Gastroesophageal sphincter (tissue), 3 donors: ENCODE measurements around the gene EGFLAM.

Source experiments
- EP300 ChIP-seq: sonication (generic); formaldehyde crosslinking; IDR thresholded peaks from one replicate; pipeline ENCODE4 v1.6.1; 2017; ENCODE audit warnings: antibody characterized with exemption, mild to moderate bottlenecking
- POLR2A ChIP-seq, 2 donors: fragments of 450-650 bp; IDR thresholded peaks; one replicate each; pipeline ENCODE4 v1.6.1; 2017; ENCODE audit warnings: antibody characterized with exemption in 2 of 2, mild to moderate bottlenecking in 2 of 2, moderate library complexity in 1 of 2
- TF ChIP-seq, protein P1 (sequence below), 4 experiments: fragments of 200-600 bp in 2 of 4; fragments of 450-650 bp in 2 of 4; sonication (generic) in 1 of 4; IDR thresholded peaks; one replicate each; pipeline ENCODE4 v1.5.1; 2017 to 2019; ENCODE audit warnings: antibody characterized with exemption in 4 of 4, mild to moderate bottlenecking in 2 of 4, moderate library complexity in 2 of 4

DNA sequence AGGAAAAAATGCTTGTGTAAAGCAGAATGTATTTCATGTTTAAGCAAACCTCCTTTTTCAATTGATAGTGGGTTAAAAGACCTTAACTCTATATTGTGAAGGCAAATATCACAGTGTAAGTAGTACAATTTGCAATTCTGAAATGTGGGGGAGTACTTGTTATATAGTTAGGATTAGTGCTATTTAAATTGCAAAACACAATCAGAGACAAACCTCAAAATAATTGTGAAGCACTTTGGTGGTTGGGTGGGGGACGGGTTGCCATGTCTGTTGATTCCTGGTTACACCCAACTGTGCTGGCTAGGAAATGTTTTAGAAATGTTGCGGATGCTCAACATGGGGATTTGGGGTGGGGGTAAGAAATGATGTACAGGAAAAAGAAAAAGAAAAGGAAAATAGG is 37.4 kb downstream of the EGFLAM start:
- TF ChIP-seq EP300 (no peak), POLR2A (IDR thresholded peaks at IDR 0.05) (no peak)
- TF ChIP-seq, protein P1, sequence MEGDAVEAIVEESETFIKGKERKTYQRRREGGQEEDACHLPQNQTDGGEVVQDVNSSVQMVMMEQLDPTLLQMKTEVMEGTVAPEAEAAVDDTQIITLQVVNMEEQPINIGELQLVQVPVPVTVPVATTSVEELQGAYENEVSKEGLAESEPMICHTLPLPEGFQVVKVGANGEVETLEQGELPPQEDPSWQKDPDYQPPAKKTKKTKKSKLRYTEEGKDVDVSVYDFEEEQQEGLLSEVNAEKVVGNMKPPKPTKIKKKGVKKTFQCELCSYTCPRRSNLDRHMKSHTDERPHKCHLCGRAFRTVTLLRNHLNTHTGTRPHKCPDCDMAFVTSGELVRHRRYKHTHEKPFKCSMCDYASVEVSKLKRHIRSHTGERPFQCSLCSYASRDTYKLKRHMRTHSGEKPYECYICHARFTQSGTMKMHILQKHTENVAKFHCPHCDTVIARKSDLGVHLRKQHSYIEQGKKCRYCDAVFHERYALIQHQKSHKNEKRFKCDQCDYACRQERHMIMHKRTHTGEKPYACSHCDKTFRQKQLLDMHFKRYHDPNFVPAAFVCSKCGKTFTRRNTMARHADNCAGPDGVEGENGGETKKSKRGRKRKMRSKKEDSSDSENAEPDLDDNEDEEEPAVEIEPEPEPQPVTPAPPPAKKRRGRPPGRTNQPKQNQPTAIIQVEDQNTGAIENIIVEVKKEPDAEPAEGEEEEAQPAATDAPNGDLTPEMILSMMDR (IDR thresholded peaks at IDR 0.05) = no peak
